ENCODE measurements around the gene PRND. TPM values are rescaled to one million over a fixed set of nuclear protein-coding genes. Genes with fewer than 3 reads are reported as not detected.

Gene PRND
- total and polyA plus RNA-seq, 2 of the 8 experiments (the other 6 are each of a cell fraction or from before 2014, with no cell fraction given) = 0.09 to 0.11 TPM

Other genes starting within 250 kb of the PRND start
- 21.9 and 23.5 TPM in 2 replicates for gene PRNP, start 35.5 kb upstream of the PRND start, total RNA-seq (2021; fragmentation: NEBNext Ultra II Directional; extraction: Animal tissue kit (Norgen Biotek cat#: 25700))
- gene PRNP, start 35.5 kb upstream of the PRND start, polyA plus RNA-seq (2011; rRNA removed) = 18.9 and 25.8 TPM in 2 replicates
- gene RASSF2, start 101.7 kb downstream of the PRND start, total RNA-seq (2021; fragmentation: NEBNext Ultra II Directional; extraction: Animal tissue kit (Norgen Biotek cat#: 25700)) = 9.0 and 9.5 TPM in 2 replicates
- 4.1 and 4.9 TPM in 2 replicates for gene RASSF2, start 101.7 kb downstream of the PRND start, polyA plus RNA-seq (2011; rRNA removed)